SKM-1 (cell line): ENCODE measurements around the gene CSGALNACT2.
"Not testable (repeated sequence)": the region's sequence is repeated elsewhere in the genome, so short reads cannot be mapped to it uniquely, and the experiment has no call there.

Experiments used
- DNase-seq: peaks from one replicate; lab custom pipeline; 2025; ENCODE audit not compliant: unreplicated experiment; lab: John Stamatoyannopoulos, UW

CSGALNACT2 gene

DNA sequence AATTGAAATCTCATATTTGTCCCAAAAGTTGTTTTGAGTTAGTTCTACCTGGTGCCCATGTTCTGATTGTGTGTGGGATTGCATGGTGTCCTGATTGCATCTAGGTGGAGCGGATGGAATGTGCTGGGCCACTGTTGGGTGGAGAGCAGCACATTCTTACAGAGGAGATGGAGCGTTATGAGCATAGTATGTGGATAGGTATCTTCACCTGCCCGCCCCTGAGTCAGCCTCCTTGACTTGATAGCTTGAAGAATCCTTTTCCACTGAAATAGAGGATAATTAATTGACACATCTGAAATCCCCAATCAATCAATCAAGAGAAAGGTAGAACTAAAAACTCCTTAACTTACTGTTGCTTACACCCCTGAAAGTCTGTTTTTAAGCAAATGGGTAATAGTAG is 45.5 kb downstream of the CSGALNACT2 start:
- DNase-seq = not testable (repeated sequence)

DNA sequence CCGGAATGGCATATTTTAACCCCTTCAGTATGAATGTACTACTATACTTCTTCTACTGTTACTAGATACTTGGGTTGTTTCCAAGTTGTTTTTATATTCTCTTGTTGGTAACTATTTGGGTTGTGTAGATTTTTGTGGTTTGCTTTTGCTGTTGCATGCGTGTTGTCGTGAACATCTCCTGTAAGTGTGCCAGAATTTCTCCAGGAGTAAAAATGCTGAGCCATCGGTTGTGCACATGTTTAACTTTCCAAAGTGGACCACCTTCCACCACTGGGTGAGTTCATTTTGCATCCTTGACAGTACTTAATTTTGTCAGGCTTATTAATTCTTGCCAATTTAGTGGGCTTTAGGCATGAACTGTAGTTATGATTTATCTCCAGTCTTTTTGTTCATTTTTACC is 47.9 kb downstream of the CSGALNACT2 start:
- no peak for DNase-seq

DNA sequence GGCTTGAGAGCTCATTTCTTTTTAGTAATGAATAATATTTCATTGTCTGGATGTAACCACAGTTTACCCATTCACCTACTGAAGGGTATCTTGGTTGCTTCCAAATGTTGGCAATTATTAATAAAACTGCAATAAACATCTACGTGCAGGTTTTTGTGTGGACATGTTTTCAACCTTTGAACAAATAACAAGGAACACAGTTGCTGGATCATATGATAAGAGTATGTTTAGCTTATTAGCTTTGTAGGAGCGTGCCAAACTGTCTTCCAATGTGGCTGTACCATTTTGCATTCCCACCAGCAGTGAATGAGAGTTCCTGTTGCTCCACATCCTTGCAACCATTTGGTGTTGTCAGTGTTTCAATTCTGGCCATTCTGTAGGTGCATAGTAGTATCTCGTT is 49.0 kb downstream of the CSGALNACT2 start:
- DNase-seq = no peak

DNA sequence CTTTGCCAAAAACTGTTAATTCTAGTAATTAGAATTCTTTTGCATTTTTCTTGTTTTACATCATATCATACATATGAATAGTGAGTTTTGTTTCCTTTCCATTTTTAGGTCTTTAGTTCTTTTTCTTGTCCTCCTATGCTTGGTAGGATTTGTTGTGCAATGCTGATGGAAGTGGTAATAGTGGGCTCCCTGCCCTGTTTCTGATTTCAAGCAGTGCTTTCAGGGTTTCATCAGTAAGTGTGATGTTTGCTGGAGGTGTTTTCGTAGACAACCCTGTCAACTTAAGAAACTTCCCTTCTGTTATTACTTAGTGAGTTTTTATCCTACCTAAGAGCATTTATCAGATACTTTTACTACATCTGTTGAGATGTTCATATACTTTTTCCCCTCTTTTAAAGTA is 50.5 kb downstream of the CSGALNACT2 start:
- DNase-seq = no peak

DNA sequence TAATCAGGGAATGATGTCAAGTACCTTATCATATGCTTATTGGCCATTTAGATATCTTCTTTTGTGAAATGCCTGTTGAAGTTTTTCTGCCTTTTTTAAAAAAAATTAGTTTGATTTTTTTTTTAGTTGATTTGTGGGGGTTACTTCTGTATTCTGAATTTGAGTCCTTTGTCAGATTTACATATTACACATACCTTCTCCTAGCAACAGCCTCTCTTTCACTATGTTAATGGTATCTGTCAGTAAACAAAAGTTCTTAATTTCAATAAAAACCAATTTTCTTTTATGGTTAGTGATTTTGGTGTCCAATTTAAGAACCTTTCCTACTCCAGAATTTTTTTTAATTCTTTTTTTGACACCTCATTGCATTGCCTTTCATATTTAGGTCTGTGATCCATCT is 52.0 kb downstream of the CSGALNACT2 start:
- no peak for DNase-seq

DNA sequence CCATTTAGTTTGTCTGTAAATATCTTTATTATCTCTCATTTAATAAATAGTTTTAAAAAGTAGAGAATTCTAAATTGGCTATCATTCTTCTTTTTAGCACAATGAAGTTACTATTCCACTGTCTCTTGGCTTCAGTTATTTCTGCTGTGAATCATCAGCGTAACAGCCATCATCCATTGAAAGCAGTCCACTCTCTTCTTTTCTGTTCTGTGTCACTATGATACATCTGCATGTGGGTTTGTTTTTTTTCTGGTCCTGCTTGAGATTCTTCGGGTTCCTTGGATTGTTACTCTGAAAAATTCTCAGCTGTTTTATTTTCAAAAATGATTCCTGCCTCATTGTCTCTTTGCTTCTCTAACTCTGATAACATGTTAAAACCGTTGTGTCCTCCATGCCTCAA is 52.5 kb downstream of the CSGALNACT2 start:
- DNase-seq = no peak

DNA sequence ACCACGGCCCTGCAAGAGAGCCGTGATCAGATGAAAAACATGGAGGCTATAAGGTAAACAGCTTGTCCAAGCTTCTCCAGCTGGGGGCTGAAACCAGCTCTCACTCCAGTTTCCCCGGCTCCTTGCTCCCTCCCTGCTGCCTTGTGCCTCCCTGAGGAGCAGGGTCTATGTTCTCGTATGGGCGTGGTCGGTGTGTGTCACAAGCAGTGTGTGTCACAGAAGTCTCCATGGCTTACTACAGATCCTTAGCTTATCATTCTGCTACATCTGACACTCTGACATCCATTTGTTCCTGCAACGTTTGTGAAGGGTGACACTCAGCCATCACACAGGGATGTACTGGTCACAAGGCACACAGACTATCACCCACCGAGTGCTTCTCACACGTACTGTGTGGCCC is 54.6 kb downstream of the CSGALNACT2 start:
- DNase-seq = no peak

DNA sequence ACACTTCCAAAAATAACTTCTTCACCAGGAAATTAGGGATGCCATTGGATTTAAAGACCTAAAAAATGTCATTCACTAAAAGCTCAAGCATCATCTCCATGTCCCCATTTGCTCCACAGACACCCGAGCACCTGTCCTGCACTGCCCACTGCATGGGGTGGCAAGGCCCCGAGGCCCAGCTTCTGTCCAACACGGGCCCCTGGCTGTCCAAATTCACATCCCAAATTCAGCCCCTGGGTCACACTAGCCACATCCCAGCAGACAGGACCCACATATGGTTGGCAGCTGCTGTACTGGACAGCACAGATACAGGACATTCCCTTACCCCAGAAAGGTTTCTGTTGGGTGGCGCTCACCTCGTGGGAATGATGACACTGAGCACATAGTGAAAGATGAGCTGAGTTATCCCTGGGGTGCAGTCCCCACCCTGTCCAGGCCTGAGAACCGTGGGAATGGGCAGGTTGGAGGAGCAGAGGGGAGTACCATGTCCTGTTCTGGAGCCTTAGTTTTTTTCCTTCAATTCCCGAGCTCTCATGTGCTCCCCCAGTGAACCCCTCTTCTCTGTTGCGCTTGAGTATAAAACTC is 55.3 kb downstream of the CSGALNACT2 start:
- DNase-seq = no peak

DNA sequence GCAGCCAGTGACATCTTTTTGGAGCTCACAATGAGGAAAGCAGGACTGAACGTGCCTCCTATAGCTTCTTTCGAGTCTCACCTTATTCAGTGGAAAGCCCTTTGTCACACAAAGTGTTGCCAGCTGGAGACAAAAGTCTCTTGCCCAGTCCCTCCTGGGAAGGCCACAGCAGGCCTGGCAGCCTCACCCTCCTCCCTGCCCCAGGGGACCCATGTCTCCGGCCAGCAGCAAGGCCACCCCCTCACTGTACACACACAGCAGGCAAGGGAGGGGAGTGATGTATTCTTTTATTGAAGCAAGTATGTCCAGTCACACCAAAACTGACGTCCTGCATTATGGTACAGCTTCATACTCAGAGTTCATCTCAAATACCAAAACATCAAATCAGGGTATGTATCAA is 56.0 kb downstream of the CSGALNACT2 start:
- DNase-seq = no peak

DNA sequence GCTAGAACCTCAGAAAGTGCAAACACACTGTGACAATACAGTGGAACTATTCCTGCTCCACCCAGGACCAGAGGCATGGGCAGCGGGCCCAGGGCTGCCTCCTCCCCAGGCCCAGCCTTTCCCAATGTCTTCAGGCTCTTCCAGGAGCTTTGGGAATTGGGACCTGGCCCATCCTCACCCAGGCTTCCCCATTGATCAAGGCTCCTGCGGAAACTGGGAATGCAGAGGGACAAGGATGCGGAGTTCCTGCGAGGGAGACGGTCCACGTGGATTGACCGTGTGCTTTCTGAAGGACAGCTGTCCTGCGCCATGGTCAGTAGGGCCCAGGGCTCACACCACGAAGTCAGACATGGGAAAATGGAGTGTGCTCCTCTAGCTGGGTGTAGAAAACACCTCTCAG is 56.6 kb downstream of the CSGALNACT2 start:
- DNase-seq = no peak

DNA sequence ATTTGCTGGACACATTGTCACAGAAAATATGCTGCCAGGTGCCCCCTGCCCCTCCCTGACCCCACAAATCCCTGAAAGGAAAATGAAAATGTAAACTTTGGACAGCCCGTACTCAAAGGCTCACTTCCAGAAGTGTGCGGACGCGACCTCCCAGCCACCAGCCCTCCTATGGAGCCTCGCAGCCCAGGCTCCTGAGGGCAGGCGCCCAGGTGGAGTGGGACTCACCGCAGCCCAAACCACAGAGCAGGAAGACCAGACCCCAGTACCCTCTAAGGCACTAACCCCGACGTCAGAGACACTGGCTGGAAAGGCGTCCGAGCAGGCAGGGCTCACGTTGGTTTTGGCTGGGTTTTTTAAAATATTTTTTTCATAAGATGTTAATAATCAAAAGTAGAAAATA is 57.3 kb downstream of the CSGALNACT2 start:
- no peak for DNase-seq

DNA sequence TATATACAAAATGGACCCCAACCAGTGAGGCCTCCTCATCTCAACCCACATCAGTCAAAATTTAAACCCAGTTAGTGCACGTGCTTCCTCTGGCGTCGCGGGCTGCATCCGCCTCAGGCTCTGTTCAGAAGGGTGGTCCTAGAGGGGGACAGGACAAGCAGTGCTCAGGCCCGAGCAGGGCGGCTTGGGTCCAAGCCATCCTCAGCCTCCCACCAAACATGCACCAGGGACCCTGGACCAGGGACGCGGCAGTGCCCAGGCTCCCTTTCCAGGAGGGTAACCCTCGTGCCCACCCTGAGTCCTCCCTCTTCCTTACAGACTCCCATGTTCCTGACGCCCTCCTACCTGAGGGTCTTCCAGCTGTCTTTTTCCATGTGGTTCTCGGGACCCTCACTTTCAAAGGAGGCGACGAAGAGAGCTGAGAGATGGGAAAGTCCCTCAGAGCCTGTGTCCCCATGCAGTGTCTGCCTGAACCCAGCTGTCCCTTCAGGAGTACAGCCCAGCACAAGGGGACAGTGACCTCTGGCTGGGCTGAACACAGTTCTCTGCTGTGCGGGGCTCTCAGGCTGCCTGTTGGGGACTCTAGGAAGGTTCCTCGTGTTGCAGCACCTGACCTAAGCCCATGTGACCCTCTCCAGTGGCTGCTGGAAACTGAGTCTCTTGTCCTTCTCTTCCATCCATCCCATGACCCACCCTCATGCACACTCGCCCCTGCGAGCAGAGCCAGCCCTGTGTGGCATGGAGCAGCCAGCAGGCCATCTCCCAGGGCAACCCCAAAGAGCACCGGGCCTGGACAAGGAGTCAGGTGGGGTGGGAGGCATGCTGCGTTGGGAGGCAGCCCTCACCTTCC is 58.1 kb downstream of the CSGALNACT2 start:
- DNase-seq = no peak

DNA sequence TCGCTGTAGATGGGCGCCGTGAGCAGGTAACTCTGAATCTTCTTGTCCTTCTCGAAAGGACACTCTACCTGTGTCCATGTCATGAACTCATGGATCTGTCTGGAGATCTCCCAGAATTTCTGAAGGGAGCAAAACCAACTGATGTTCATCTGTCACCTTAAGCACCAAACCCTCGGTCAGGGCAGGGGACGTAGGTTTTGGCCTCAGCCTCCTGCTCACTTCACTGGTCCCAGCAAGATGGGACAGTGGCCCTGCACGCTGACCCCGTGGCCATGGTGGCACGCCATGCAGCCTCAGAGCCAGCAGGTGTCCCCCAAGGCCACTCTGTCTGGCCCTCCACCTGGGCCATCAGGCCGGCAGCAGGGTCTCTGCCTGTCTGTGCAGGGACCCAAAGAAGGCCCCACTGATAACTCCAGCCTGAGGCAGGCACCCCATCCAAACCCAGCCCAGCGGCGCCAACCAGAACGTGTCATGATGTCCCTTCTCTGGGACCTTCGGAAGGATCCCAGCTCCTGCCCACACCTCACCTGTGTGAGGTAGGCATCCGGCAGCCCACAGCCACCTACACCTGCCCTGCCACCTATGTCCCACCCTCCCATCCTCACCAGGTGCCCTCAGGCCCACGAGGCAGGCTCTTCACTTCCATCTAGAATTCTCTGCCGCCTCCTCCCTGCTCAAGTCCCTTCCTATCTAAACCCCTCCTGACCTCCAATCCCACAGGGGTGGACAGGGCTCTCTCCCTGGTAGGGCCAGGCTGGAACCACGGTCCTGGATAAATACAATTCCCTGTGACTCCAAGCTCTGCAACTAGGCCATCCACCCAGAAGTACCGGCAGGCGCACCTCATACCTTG is 59.0 kb downstream of the CSGALNACT2 start:
- no peak for DNase-seq

DNA sequence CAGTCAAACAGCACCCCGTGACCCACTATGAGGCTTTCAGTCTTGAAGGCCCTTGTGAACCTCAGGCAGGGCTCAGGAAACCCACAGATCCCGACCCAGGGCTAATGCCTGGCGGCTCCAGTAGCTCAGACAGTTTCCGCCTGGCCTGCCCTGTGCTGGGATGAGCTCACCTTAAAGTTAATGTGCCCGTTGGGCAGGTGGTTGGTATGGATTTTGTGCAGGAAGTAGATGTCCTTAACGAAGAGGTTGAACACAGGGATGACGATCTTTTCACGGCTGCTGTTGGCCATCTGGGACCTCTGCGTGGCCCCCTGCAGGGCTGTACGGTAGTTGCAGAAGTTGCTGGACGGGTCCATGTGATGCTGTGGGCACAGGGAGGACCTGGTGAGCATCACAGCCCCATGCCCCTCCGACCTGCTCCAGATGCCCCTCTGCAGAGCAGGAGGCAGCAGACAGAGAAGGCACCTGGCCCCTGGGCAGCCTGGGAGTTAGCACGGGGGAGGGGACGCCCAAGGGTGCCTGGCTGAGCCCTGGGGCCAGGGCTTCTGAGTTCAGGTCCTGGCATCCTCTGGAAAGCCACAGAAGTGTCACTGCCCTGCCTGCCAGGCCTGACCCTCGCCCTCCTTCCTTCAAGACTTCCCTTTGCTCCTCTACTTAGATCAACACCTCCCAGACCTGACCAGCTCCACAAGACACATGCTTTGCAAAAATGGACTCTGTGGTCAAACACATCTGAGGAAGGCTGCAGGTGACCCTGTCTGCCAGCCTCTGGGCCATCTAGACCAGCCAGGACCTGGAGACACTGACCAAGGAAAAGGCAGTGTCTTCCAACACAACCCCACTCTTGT is 59.8 kb downstream of the CSGALNACT2 start:
- DNase-seq = no peak

DNA sequence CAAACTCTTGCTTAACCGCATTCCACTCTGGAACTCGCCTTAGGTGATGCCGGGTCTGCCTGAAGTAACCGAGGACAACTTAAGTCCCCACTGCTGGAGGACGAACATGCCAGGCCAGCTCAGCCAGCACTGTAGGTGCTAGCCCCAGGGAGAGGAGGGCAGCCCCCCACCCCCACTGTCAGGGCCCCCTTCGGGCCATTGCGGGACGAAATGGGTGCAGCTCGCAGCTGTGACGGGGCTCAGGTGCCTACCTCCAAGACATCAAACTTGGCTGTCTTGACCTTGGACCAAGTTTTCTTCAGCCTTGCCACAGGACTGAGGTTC is 60.4 kb downstream of the CSGALNACT2 start:
- DNase-seq = no peak

DNA sequence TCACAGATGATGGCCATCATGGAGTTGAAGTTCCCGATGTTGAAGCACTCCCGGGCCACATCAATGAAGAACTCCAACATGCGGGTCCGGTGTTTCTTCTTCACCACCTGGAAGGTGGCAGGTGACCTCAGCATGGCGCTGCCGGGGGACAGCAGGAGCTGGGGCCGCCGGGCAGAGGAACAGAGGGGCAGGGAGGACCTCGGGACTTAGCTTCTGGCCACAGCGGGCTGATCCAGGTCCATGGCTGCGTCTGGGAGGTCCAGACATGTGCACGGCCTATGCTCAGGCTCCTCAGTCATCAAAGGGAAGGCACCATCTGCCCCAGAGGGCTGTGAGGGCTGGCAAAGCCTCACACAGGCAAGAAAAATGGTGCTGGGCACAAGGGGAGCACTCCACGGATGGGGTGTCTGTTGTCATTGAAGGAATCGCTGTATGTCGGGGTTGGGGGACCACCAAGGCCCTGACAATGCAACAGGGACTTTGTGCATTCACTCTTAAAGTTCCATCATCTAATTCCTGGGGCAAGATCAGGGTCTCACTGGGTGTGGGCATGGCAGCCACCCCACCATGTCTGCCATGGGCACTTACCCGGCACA is 60.9 kb downstream of the CSGALNACT2 start:
- no peak for DNase-seq

DNA sequence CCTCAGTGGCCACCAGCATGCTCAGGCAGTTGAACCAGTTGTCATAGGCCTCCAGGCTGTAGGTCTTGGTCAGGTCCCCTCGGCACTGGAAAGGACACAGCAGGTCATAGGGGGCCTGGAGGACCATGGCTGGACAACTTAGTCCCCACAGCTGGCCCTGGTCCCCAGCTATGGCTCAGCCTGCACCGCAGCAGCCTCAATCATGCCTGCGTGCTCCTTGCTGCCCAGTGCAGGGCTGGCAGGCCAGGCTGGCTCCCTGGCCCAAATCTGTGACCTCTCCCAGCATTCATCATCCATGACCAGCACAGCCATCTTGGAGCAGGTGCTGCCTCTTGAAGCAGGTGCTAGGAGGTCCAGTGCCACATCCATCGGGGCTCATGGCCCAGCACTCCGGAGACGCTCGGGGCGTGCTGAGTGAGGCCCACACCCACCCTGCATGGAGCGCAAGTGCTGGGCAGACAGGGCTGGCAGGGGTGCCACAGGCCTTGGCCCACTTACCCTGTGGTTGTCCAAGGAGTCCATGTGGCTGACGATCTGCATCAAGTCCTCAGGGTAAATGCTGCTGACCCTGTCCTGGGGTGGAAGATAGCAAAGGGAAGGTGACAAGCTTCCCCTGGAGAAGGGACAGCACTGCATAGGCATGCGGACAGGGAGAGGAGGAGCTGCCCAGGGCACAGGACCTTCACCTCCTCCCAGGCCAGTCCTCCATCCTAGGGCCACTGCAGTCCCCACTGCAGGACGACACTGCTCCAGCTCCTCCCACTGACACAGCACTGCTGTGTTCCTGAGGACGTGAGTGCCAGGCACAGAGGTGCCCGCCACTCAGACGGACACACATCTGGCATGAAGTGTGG is 61.7 kb downstream of the CSGALNACT2 start:
- DNase-seq = no peak

DNA sequence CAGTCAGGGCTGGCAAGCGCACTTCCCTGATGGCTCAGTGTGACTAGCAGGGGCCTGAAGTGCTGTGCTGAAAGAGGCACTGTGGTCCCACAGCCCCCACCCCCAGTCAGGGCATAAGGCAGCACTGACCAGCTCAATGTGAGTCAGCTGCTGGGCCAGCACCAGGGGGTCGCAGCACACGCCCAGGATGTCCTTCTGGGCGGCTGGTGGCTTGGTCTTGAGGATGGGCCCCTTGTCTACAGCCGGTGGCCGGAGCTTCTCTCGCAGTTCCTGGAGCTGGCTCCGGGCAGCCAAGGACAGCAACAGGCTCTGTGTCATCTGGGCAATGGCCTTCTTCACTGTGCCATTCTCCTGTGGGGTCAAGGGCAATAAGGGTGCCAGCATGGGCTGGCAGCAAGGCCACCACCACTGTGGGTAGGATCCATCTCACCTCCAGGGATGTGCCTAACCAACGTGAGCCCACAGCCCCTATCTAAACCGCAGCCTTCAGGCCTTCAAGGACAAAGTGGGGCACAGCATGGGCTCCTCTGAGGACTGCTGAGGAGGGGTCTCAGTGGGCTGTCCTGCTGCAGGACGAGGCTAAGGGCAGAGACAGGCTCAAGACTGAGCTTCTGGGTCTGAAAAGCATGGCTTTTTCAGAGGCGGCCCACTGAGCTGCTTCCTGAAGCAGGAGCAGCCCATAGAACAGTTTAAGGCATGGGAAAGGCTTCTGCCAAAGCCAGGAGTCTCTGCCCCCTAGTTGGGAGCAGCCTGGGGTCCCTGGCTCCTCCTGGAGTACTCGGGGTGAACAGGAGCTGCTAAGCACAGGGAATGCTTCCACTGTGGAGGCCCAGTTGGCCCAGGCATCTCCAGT is 62.5 kb downstream of the CSGALNACT2 start:
- DNase-seq = no peak
